ENCODE data around the gene USP24. TPM values are rescaled to one million over a fixed set of nuclear protein-coding genes. Genes with fewer than 3 reads are reported as not detected.

USP24 gene, protein sequence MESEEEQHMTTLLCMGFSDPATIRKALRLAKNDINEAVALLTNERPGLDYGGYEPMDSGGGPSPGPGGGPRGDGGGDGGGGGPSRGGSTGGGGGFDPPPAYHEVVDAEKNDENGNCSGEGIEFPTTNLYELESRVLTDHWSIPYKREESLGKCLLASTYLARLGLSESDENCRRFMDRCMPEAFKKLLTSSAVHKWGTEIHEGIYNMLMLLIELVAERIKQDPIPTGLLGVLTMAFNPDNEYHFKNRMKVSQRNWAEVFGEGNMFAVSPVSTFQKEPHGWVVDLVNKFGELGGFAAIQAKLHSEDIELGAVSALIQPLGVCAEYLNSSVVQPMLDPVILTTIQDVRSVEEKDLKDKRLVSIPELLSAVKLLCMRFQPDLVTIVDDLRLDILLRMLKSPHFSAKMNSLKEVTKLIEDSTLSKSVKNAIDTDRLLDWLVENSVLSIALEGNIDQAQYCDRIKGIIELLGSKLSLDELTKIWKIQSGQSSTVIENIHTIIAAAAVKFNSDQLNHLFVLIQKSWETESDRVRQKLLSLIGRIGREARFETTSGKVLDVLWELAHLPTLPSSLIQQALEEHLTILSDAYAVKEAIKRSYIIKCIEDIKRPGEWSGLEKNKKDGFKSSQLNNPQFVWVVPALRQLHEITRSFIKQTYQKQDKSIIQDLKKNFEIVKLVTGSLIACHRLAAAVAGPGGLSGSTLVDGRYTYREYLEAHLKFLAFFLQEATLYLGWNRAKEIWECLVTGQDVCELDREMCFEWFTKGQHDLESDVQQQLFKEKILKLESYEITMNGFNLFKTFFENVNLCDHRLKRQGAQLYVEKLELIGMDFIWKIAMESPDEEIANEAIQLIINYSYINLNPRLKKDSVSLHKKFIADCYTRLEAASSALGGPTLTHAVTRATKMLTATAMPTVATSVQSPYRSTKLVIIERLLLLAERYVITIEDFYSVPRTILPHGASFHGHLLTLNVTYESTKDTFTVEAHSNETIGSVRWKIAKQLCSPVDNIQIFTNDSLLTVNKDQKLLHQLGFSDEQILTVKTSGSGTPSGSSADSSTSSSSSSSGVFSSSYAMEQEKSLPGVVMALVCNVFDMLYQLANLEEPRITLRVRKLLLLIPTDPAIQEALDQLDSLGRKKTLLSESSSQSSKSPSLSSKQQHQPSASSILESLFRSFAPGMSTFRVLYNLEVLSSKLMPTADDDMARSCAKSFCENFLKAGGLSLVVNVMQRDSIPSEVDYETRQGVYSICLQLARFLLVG (N-terminal part only)
- total RNA-seq, result 10 to 100 TPM; 37.1 to 39.7 TPM

- CTCF ChIA-PET, result interaction anchor here (1.0 kb wide), 1 partner anchor 76 kb away, joined by 3 read pairs; no protein-coding TSS in a partner anchor
- H3K9me3 Mint-ChIP-seq, result no peaks in the 10 kb centered on the region
- H3K4me3 Mint-ChIP-seq, result peak within 1 kb of the TSS; percentile 98
- H3K27me3 Mint-ChIP-seq (ENCODE audit: low read depth), result no peaks in the 10 kb centered on the region
- intact Hi-C loops (cut with micrococcal nuclease), result loop anchor here (2.0 to 10.0 kb wide), 4 partner anchors 43 to 931 kb away; no protein-coding TSS in a partner anchor
- peaks cover 43% of the 10 kb centered on the region for H3K4me1 Mint-ChIP-seq (ENCODE audit: low read depth)
- DNase-seq, result peak; percentile 81
- H3K27ac Mint-ChIP-seq, result peak within 1 kb of the TSS; percentile 97
- peaks cover 15% of the 10 kb centered on the region for H3K36me3 Mint-ChIP-seq (ENCODE audit: low read depth)
These were observed at the start of gene USP24 for GRCh38 chr1:55215194-55216021. TSS of gene USP24 (minus strand) at chr1:55215364. CDS start at chr1:55215113, 251 bp downstream.

DNA sequence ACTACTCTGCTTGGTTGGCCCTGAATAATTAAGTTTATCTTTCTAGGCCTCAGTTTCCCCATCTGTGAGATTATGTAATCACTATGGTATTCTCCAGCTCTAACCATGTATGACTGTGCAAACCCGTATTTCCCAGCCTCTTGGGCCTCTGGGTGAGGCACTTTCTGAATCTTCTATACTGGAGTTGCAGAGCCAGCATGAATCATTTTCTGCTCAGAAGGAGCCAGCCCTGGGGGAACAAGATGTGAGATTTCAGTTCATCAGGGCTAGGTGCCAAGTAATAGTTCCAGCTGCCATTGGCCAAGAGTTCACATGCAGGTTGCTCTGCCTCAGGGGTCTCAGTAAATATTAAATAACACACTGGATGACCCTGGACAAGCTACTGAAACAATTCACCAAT, 47.7 kb upstream of the USP24 start:
- no peak for DNase-seq
- intact Hi-C loops (cut with micrococcal nuclease), result no loop called here
- CTCF ChIA-PET, result no interaction called here

GRCh38 chr1:55259911-55260609, 44.9 kb upstream of the USP24 start:
- intact Hi-C loops (cut with micrococcal nuclease), result loop anchor here (2.0 kb wide), 1 partner anchor 43 kb away; no protein-coding TSS in a partner anchor
- no peaks in the 10 kb centered on the region for H3K9me3 Mint-ChIP-seq
- no peak overlapping the region for H3K27ac Mint-ChIP-seq
- no peak for DNase-seq
- CTCF ChIA-PET, result interaction anchor here (1.4 kb wide), 1 partner anchor 108 kb away, joined by 3 read pairs; no protein-coding TSS in a partner anchor
- no peak overlapping the region for H3K4me3 Mint-ChIP-seq
- H3K4me1 Mint-ChIP-seq (ENCODE audit: low read depth), result peaks cover 15% of the 10 kb centered on the region
- H3K27me3 Mint-ChIP-seq (ENCODE audit: low read depth), result no peaks in the 10 kb centered on the region
- H3K36me3 Mint-ChIP-seq (ENCODE audit: low read depth), result no peaks in the 10 kb centered on the region

More for the DNA sequence above, 47.7 kb upstream of the USP24 start:
- no peaks in the 10 kb centered on the region for H3K36me3 Mint-ChIP-seq (ENCODE audit: low read depth)
- H3K27me3 Mint-ChIP-seq (ENCODE audit: low read depth), result no peaks in the 10 kb centered on the region
- peaks cover 11% of the 10 kb centered on the region for H3K4me1 Mint-ChIP-seq (ENCODE audit: low read depth)
- no peaks in the 10 kb centered on the region for H3K9me3 Mint-ChIP-seq
- H3K27ac Mint-ChIP-seq, result no peak overlapping the region
- H3K4me3 Mint-ChIP-seq, result no peak overlapping the region

DNA sequence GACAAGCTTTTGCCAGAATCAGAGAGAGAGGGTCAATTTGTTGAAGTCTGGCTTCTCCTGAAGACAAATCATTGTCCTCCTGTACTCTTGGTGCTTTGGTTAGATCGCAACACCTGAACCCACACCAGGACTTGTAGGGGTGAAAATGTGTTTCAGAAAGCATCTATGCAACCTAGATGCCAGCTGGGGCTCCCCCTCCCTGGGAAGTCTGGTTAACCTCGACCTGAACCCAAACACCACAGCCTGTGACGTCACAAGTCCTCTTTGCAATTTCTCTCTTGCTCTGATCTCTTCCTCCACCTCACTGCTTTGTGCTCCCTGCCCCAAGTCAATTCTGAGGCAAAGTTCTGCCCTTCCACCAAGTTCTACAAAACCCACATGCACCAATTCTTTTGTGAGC, 42.8 kb upstream of the USP24 start:
- CTCF ChIA-PET, result interaction anchor here (0.7 kb wide), 1 partner anchor 22 kb away, joined by 3 read pairs; no protein-coding TSS in a partner anchor
- DNase-seq, result peak; percentile 79
- Mint-ChIP-seq H3K27me3 (ENCODE audit: low read depth) (no peaks in the 10 kb centered on the region), H3K27ac (no peak overlapping the region), H3K4me3 (no peak overlapping the region), H3K36me3 (ENCODE audit: low read depth) (no peaks in the 10 kb centered on the region), H3K4me1 (ENCODE audit: low read depth) (peaks cover 19% of the 10 kb centered on the region), H3K9me3 (no peaks in the 10 kb centered on the region)
- intact Hi-C loops (cut with micrococcal nuclease), result loop anchor here (2.0 kb wide), 1 partner anchor 41 kb away; no protein-coding TSS in a partner anchor

DNA sequence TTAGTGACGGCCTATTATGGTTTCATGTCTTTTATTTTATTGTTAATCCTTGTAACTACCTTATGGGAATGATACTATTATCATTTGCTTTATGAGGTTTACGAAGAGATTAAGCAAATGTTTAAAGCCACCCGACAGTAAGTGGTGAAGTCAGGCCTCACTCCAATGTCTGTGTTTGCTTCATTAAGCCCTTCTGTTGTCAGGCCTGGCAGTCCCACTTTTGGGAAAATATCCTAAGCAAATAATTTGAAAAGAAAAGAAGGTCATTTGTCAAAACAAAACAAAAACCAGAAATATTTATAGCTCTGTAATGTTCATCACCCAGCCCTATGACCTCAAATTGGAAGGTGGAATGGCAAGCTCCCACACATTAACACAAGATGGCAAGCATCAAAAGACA, 40.7 kb upstream of the USP24 start:
- intact Hi-C loops (cut with micrococcal nuclease), result no loop called here
- no peak for DNase-seq
- Mint-ChIP-seq H3K9me3 (no peaks in the 10 kb centered on the region), H3K4me3 (no peak overlapping the region), H3K27me3 (ENCODE audit: low read depth) (no peaks in the 10 kb centered on the region), H3K36me3 (ENCODE audit: low read depth) (no peaks in the 10 kb centered on the region), H3K4me1 (ENCODE audit: low read depth) (peaks cover 27% of the 10 kb centered on the region), H3K27ac (no peak overlapping the region)
- CTCF ChIA-PET, result interaction anchor here (1.1 to 1.3 kb wide), 2 partner anchors 22 to 26 kb away, joined by 3 to 4 read pairs; no protein-coding TSS in a partner anchor

DNA sequence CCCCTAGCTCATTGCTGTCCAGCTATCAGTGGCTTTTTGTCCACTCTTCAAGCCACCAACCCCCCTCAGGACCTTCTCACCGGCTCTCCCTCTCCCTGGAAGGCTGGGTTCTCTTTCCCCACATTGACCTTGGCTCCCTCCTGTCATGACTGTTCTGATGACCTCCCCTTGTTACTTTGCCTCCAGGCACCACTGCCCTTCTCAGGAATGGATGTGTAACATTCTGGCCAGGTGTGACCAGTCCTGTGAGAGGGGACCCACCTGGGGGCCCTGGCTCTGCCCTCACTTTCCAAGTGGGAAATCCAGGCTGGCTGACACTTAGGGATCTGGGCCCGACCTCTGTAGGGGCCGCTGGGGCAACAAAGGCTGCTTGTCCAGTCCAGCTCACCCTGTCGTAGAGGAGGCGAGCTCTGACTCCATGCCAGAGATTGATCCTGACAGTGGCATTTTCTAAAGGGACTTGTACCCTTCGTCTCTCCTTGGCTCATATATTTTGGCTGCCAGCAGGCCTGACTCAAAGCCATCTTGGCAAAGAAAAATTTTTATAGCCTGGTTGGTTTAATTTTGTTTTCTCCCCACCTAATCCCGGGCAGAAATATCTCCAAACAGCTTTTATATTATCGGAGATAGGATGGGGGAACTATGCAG, 37.9 kb upstream of the USP24 start:
- CTCF ChIA-PET, result interaction anchor here (0.6 to 1.2 kb wide), 2 partner anchors 13 to 24 kb away, joined by 3 to 6 read pairs; no protein-coding TSS in a partner anchor
- no peaks in the 10 kb centered on the region for H3K27me3 Mint-ChIP-seq (ENCODE audit: low read depth)
- H3K9me3 Mint-ChIP-seq, result no peaks in the 10 kb centered on the region
- intact Hi-C loops (cut with micrococcal nuclease), result no loop called here
- H3K4me1 Mint-ChIP-seq (ENCODE audit: low read depth), result peaks cover 18% of the 10 kb centered on the region
- H3K27ac Mint-ChIP-seq, result no peak overlapping the region
- no peaks in the 10 kb centered on the region for H3K36me3 Mint-ChIP-seq (ENCODE audit: low read depth)
- DNase-seq, result no peak
- no peak overlapping the region for H3K4me3 Mint-ChIP-seq

DNA sequence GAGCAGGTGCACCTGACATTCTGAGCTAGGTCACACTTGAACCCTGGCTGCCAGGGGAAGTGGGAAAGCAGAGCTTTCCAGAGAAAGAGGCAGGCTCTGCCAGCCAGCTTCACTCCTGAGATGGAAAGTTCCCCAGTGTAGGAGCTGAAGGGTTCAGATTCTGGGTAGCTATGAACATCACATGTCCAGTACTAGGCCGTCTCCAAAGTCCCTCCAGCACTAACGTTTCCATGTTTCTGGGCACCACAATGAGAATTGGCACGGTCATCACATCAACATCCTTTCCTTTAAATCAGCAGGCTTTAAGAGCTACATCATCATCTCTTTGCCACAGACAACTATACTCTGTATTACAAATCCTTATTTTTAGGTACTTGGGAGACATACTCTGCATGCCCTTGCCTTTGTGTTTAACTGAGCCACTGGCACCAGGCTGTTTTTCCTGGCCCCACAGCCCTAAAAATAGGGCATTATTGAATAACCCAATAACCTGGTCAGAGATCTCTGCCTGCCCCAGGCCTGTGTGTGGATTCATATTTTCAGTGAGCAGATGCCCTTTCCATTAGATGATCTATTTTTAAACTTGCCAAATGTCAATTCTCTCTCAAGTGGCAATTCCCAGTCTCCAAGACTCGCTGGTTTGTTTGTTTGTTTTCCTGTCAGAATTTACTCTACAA, 35.4 kb upstream of the USP24 start:
- Mint-ChIP-seq H3K4me3 (no peak overlapping the region), H3K27ac (no peak overlapping the region), H3K27me3 (ENCODE audit: low read depth) (no peaks in the 10 kb centered on the region), H3K36me3 (ENCODE audit: low read depth) (no peaks in the 10 kb centered on the region), H3K4me1 (ENCODE audit: low read depth) (peaks cover 12% of the 10 kb centered on the region), H3K9me3 (no peaks in the 10 kb centered on the region)
- no peak for DNase-seq
- intact Hi-C loops (cut with micrococcal nuclease), result no loop called here
- CTCF ChIA-PET, result no interaction called here

DNA sequence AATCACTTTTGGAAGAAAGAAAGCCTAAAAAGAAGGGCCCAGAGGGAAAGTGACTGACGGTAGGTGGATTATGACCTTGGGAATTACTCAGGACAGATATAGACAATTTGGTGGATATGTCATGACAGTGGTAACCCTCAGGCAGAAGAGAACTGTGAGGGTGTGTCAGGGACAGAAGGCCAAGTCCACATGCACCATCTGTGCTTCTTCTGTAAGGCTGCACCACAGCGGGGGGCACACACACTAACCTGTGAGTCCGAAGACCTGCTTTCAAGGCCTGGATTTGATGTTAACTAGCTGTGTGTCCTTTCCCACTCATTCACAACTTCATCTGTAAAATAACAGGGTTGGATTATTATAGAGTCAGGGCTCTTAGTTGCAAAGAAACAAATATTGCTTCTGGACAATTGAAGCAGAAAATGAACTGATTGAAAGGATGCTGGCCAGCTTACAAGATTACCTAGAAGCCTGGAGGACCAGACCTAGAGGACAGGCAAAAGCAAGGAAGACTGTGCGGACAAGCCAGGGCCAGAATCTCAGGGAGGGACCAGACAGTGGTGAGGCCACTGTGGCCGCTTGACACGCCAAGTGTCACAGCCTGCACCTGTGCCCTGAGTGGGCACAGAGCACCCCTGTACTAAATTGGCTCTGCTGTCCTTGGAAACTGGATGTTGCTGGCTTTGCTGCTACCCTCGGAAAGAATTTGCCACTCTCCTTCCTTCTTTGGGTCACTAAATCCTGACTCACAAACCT, 34.7 kb upstream of the USP24 start:
- no peak for DNase-seq
- peaks cover 12% of the 10 kb centered on the region for H3K4me1 Mint-ChIP-seq (ENCODE audit: low read depth)
- H3K4me3 Mint-ChIP-seq, result no peak overlapping the region
- no peaks in the 10 kb centered on the region for H3K9me3 Mint-ChIP-seq
- no peak overlapping the region for H3K27ac Mint-ChIP-seq
- CTCF ChIA-PET, result no interaction called here
- no peaks in the 10 kb centered on the region for H3K36me3 Mint-ChIP-seq (ENCODE audit: low read depth)
- no peaks in the 10 kb centered on the region for H3K27me3 Mint-ChIP-seq (ENCODE audit: low read depth)
- intact Hi-C loops (cut with micrococcal nuclease), result no loop called here

- H3K4me1 Mint-ChIP-seq (ENCODE audit: low read depth), result no peaks in the 10 kb centered on the region
- intact Hi-C loops (cut with micrococcal nuclease), result no loop called here
- CTCF ChIA-PET, result no interaction called here
- no peak for DNase-seq
- no peaks in the 10 kb centered on the region for H3K27me3 Mint-ChIP-seq (ENCODE audit: low read depth)
- H3K36me3 Mint-ChIP-seq (ENCODE audit: low read depth), result no peaks in the 10 kb centered on the region
- H3K27ac Mint-ChIP-seq, result no peak overlapping the region
- H3K4me3 Mint-ChIP-seq, result no peak overlapping the region
- H3K9me3 Mint-ChIP-seq, result no peaks in the 10 kb centered on the region
These were observed 31.7 kb upstream of the USP24 start for GRCh38 chr1:55246896-55247295.

Data from activated naive CD4-positive, alpha-beta T cell treated with anti-CD3 and anti-CD28 coated beads for 36 hours (primary cell).